Measurements from ENCODE around the gene SH3PXD2A. TPM values are rescaled to one million over a fixed set of nuclear protein-coding genes. Genes with fewer than 3 reads are reported as not detected.

Gene SH3PXD2A
- total RNA-seq, 4 donors from 2014 or later: 9.4 to 20.6 (median 11.2) TPM

GRCh38 chr10:103669243-103669929 lies 186.0 kb downstream of the SH3PXD2A start:
- WGBS, 2 donors: 74 to 80% methylated on average over 6 of the region's 6 CpGs
- Histone ChIP-seq H3K27ac (no peak overlapping the region), H3K9me3 (no peaks in the 10 kb centered on the region), H3K36me3 (no peaks in the 10 kb centered on the region), H3K4me3 (replicated peaks in 1 of 3) (no peak overlapping the region), H3K4me1 (peaks cover 9 to 23% of the 10 kb centered on the region in 2 donors), H3K27me3 (no peaks in the 10 kb centered on the region)
- TF ChIP-seq CTCF (IDR thresholded peaks at IDR 0.05) (no peak), POLR2A (IDR thresholded peaks at IDR 0.05) (no peak)
- intact Hi-C loops (cut with DNase I): no loop called here
- DNase-seq: no peak

- H3K4me1 ChIP-seq: peaks cover 9 to 29% of the 10 kb centered on the region in 2 donors
- no peaks in the 10 kb centered on the region for H3K36me3 ChIP-seq
- no peaks in the 10 kb centered on the region for H3K9me3 ChIP-seq
- H3K27ac ChIP-seq: no peak overlapping the region
- intact Hi-C loops (cut with DNase I): no loop called here
- peak; percentile 72 to 77 for DNase-seq
- no peak overlapping the region for H3K4me3 ChIP-seq (replicated peaks in 1 of 3)
- no peaks in the 10 kb centered on the region for H3K27me3 ChIP-seq
- WGBS, 2 donors: 38 to 59% methylated on average over 5 to 10 of the region's 37 CpGs
- no peak for TF ChIP-seq POLR2A (IDR thresholded peaks at IDR 0.05)
- TF ChIP-seq CTCF (IDR thresholded peaks at IDR 0.05): no peak
Observed at GRCh38 chr10:103668351-103669242, 186.8 kb downstream of the SH3PXD2A start.

- Histone ChIP-seq H3K36me3 (no peaks in the 10 kb centered on the region), H3K4me3 (replicated peaks in 1 of 3) (no peak overlapping the region), H3K9me3 (no peaks in the 10 kb centered on the region), H3K4me1 (peaks cover 9 to 33% of the 10 kb centered on the region in 2 donors), H3K27ac (no peak overlapping the region), H3K27me3 (no peaks in the 10 kb centered on the region)
- DNase-seq: no peak
- no peak for TF ChIP-seq POLR2A (IDR thresholded peaks at IDR 0.05)
- no peak for TF ChIP-seq CTCF (IDR thresholded peaks at IDR 0.05)
- intact Hi-C loops (cut with DNase I): no loop called here
- WGBS, 2 donors: 61 to 77% methylated on average over 8 of the region's 8 CpGs
Observed at GRCh38 chr10:103667356-103667755, 188.0 kb downstream of the SH3PXD2A start.

GRCh38 chr10:103666762-103667150 lies 188.6 kb downstream of the SH3PXD2A start:
- Histone ChIP-seq H3K27me3 (no peaks in the 10 kb centered on the region), H3K9me3 (no peaks in the 10 kb centered on the region), H3K27ac (no peak overlapping the region), H3K36me3 (no peaks in the 10 kb centered on the region), H3K4me1 (peaks cover 12 to 37% of the 10 kb centered on the region in 2 donors), H3K4me3 (replicated peaks in 1 of 3) (no peak overlapping the region)
- TF ChIP-seq POLR2A (IDR thresholded peaks at IDR 0.05): no peak
- no peak for TF ChIP-seq CTCF (IDR thresholded peaks at IDR 0.05)
- no peak for DNase-seq
- WGBS, 2 donors: 94 to 98% methylated on average over 3 to 4 of the region's 4 CpGs
- intact Hi-C loops (cut with DNase I): no loop called here
